C4-2B (cell line): Measurements from ENCODE around the gene CAMTA1.

Experiments
- ZFX ChIP-seq: fragments of 450-650 bp; IDR thresholded peaks from 2 replicates; pipeline ENCODE4 v1.6.1; 2017
- TF ChIP-seq, protein P1 (sequence below): fragments of 450-650 bp; conservative IDR thresholded peaks from 2 replicates; pipeline ENCODE4 v1.5.1; 2017; ENCODE audit warnings: mild to moderate bottlenecking

DNA sequence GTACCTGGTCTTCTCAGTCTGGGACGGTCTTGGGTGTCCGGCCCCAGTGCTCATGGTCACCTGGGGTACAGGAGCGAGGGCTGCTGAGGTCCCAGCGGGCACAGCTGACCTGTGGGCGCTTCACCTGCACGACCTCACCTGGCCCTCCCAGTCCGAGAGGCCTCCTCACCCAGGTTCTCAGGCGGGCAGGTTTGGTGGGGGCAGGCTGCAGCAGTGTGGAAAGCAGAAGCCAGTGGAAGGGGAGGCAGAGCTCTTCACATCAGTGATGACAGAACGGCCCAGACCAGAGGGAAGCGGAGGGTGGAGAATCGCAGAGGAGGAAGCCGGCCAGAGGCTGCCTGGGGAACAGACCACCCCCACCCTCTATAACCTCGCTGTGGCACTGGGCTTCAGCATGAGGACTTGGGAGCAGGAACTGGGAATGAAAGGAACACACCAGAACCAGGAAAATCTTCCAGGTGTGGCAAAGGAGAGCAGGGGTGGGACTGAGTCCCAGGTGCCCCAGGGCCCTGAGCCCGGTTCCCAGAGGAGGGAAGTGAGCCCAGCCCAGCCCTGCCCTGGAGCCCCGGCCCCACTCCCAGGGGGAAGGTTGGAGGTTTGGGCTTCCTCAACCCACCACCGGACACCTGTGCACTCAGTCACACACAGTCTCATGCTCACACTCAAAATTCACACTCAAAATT is 720.7 kb downstream of the CAMTA1 start:
- TF ChIP-seq, protein P1, sequence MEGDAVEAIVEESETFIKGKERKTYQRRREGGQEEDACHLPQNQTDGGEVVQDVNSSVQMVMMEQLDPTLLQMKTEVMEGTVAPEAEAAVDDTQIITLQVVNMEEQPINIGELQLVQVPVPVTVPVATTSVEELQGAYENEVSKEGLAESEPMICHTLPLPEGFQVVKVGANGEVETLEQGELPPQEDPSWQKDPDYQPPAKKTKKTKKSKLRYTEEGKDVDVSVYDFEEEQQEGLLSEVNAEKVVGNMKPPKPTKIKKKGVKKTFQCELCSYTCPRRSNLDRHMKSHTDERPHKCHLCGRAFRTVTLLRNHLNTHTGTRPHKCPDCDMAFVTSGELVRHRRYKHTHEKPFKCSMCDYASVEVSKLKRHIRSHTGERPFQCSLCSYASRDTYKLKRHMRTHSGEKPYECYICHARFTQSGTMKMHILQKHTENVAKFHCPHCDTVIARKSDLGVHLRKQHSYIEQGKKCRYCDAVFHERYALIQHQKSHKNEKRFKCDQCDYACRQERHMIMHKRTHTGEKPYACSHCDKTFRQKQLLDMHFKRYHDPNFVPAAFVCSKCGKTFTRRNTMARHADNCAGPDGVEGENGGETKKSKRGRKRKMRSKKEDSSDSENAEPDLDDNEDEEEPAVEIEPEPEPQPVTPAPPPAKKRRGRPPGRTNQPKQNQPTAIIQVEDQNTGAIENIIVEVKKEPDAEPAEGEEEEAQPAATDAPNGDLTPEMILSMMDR: no peak
- no peak for TF ChIP-seq ZFX
